ENCODE measurements around the gene GOLPH3.

- TF ChIP-seq, protein P1, sequence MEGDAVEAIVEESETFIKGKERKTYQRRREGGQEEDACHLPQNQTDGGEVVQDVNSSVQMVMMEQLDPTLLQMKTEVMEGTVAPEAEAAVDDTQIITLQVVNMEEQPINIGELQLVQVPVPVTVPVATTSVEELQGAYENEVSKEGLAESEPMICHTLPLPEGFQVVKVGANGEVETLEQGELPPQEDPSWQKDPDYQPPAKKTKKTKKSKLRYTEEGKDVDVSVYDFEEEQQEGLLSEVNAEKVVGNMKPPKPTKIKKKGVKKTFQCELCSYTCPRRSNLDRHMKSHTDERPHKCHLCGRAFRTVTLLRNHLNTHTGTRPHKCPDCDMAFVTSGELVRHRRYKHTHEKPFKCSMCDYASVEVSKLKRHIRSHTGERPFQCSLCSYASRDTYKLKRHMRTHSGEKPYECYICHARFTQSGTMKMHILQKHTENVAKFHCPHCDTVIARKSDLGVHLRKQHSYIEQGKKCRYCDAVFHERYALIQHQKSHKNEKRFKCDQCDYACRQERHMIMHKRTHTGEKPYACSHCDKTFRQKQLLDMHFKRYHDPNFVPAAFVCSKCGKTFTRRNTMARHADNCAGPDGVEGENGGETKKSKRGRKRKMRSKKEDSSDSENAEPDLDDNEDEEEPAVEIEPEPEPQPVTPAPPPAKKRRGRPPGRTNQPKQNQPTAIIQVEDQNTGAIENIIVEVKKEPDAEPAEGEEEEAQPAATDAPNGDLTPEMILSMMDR (conservative IDR thresholded peaks at IDR 0.05; ENCODE audit: low read depth in 2 of 2) = no peak
- TF ChIP-seq ZNF331 (CRISPR knock-in tag; IDR thresholded peaks at IDR 0.05; ENCODE audit: low read depth) (no peak), NANOG (IDR thresholded peaks at IDR 0.05; ENCODE audit: borderline replicate concordance) (no peak), REST (IDR thresholded peaks at IDR 0.05; ENCODE audit: unreplicated experiment) (no peak), EZH2 (IDR thresholded peaks at IDR 0.05; ENCODE audit: low read depth, unreplicated experiment) (no peak), POLR2AphosphoS5 (IDR thresholded peaks at IDR 0.05; ENCODE audit: low read depth) (no peak), EZH2phosphoT487 (IDR thresholded peaks at IDR 0.05; ENCODE audit: unreplicated experiment) (no peak), STAT1 (IDR thresholded peaks at IDR 0.05; ENCODE audit: unreplicated experiment) (no peak), CREB1 (CRISPR knock-in tag; IDR thresholded peaks at IDR 0.05; ENCODE audit: low read depth) (no peak)
Observed at GRCh38 chr5:32109236-32109635, 64.9 kb downstream of the GOLPH3 start.

All from GM23338 (cell line).